ENCODE measurements around the gene HTRA3.
"Not testable (repeated sequence)": the region's sequence is repeated elsewhere in the genome, so short reads cannot be mapped to it uniquely, and the experiment has no call there.

Gene HTRA3

DNA sequence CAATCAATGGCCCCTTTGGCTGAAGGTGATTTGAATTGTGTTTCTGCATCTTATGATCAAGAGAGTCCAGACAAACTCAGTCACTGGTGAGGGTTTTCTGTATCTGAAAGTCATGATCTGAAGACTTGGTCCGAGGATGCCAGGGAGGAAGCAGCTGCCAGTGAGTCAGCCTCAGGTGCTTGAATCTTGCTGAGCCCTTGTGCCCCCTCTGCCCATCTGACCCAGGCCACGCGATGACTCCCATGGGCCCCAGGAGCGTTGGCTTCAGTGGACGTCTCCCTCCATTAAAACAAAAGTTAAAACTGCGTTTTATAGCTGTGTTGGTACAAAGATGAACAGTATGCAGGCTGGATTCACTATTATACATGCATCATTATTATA is 62.0 kb downstream of the HTRA3 start:
- DNase-seq: no peak

DNA sequence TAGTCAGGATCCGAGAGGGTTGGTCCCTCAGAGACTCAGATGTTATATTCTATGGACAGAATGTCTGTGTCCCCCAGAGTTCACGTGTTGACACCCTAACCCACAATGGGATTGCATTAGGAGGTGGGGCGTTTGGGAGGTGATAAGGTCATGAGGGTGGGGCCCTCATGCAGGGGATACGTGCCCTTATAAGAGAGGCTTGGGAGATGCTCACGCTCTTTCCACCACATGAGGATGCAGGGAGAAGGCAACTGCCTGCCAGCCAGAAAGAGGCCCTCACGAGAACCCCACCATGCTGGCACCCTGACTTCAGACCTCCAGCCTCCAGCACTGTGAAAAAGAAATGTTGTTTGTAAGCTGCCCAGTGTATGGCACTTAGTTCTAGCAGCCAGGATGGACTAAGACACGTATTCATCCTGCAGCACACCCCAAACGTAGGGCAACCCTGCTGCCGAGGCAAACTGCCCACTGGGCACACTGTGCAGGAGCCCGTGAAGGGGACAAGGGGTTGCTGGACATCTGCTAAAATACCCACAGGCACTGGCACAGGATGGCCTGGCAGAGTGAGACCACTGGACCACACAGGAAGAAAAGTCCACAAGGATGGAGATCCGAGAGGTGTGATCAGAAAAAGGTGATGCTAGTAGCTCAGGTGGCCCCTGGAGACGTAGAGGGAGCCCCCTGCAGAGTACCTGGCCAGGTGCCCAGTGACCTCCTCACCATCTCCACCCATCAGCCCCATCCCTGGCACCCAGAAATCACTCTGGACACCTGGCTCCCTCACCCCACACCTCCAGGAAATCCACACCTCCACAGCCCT is 62.7 kb downstream of the HTRA3 start:
- DNase-seq: no peak

DNA sequence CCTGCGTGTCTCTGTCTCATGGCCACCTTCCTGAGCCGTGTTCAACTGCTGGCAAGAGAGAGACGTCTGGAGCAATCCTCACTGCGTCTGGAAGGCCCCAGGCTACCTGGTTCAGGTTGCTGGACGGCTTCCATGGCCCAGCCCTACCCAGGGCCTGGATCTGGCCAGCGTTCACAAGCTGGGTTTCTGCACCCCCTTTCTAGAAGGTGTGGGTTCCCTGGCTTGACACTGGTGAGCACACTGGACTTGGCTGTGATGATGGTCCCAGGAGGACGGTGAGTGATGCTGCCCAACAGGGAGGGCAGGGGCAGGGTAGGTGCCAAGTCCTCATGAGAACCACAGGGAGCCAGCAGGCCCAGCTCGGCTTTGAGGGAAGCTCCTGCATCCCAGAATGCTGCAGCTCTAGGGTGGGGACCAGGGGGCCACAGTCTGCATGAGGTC is 63.4 kb downstream of the HTRA3 start:
- DNase-seq: no peak

DNA sequence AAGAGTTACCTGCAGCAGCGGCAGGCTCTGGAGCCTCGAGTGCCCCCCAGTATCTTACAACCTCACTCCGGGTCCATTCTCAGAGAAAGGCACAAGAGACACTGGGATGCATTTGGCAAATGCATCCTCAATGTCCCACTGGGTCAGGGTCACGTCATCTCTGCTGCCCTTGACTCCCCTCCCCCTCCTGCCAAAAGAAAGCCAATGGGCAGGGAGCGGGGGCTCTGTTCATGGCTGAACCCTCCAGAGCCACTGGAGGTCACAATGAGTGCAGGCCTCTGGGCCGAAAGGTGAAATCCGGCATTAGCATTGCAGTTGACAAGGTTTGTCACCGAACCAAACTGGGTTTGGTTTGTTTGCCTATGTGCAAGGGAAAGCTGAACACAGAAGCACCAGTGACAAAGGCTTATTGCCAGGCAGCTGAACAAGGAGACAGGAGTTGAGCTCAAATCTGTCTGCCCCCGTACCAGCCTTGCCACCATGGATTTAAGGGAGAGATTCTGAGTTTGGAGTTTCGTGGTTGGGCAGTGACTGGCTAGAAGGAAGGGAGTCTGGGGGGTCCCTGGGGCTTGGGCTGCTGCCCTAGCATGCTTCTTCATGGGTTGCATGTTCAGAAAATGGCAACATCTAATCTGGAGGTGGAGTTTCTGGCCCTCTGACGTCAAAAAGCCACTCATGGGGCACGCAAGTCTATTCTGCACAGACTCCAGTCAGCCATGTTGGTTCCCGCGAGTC is 64.3 kb downstream of the HTRA3 start:
- DNase-seq: no peak

DNA sequence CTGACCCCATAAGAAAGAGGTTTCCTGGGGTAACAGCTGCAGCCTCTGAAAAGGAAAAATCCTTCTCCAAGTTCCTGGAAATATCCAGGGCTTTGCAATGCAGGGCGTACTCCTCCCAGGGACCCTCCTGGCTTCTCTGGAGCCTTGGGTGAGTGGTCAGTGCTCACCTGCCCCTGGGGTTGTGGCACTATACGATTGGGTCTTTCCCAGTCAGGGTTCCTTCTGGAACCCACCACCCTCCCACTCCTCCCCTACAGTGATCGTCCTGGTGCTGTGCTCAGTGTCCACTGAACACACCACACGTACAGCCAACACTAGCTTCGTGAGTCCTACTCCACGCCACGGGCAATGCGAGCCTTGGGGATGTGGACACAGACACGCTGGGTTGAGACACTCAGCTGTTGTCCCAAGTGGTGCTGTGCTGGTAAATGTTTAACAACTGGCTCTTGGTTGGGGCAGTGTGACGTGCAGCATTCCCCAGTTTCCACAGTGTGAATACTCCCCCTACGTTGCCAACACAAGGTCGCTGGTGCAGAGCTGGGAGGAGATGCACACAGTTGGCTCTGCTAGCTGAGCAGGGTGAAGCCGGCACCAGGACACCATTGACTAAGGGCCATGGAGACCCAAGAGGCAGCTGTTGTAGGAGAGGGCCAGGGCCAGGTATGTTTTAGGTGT is 65.4 kb downstream of the HTRA3 start:
- DNase-seq: no peak

DNA sequence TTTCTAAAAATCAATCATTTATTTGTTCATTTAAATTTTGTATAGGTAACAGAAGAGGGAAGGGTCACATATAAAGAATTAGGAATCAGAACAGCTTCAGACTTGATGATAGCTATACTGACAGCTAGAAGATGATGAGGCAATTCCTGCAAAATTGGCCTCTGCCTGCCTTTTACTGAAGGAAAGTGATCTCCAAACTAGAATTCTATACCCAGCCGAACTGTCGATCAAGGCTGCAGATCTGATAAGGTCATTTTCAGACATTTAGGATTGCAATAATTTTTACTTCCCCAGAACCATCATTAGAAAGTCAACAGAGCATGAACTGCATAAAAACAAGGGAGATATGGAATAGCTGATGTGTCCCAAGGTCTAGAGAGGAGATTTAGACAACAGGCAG is 66.3 kb downstream of the HTRA3 start:
- no peak for DNase-seq

DNA sequence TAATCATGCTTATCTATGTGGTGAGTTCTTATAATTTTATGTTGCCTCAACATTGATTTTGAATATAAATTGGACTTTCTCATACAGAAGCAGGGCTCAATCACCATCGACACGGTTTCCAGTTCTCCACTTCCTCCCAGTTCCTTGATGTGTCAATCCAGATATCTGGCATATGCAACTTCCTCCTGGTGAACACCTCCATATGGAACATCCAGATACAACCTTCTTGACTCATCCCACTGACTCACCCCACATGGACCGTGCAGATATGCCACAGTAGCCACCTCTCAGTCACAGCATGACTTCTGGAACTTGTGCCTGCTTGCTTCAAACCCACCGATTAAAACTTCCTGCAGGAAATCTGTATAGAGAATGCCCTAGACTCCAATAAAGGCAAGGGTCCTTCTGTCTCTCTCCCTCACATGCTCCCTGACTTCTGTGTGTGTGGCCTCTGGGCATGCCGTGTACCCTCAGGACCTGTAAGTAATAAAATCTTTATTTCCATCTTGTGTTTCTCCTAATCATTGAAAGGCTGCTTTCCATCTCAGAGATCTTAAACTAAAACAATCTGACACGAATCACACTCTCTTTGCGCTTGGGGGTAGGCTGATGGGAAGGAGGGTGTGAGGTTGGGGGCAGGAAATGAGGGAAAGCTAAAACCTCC is 67.0 kb downstream of the HTRA3 start:
- no peak for DNase-seq

DNA sequence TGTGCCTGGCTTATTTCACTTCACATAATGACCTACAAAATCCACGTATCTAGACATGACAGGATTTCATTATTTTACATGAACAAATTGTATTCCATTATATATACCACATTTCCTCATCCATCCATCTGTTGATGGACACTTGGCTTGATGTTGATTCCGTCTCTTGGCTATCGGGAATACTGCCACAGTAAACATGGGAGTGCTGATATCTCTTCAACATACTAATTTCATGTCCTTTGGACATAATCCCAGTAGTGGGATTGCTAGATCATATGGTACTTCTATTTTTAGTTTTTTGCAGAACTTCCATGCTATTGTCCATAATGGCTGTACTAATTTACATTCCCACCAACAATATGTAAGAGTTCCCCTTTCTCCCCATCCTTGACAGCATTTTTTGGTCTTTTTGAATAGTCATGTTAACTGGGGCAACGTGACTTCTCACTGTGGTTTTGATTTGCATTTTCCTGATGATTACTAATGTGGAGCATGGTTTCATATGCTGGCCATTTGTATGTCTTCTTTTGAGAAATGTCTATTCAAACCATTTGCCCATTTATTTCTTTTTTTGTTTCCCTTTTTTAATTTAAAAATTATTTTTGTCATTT is 68.9 kb downstream of the HTRA3 start:
- no peak for DNase-seq

DNA sequence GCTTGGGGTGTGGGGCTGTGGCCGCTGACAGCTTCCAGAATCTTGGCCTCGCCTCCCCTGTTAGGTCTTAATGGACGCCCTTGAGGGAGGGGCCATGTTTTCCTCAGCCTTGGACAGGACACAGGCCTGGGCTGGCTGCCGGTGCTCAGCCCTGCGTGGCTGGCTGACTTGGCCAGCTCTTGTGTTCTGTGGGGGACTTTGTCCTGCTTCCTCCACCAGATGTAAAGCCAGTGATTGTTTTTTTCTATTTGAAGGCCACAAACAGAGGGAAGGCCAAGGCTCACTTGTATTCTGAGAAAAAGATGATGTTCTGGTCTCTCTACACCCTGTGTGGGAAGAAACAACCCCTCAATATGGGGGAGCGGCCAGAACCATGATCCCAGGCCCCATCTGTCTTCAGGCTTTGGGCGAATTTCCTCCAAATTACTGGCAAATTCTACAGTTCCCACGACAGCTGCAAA is 71.3 kb downstream of the HTRA3 start:
- no peak for DNase-seq

DNA sequence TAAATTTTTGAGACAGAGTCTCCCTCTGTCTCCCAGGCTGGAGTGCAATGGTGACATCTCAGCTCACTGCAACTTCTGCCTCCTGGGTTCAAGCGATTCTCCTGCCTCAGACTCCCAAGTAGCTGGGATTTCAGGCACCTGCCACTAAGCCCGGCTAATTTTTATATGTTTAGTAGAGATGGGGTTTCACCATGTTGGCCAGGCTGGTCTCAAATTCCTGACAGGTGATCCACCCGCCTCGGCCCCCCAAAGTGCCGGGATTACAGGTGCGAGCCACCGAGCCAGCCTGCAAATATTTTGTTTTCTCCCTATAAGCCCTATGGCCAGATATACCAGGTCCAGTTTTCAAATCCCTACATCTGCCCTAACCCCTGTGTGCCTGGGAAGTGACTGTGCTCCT is 71.7 kb downstream of the HTRA3 start:
- DNase-seq: not testable (repeated sequence)

DNA sequence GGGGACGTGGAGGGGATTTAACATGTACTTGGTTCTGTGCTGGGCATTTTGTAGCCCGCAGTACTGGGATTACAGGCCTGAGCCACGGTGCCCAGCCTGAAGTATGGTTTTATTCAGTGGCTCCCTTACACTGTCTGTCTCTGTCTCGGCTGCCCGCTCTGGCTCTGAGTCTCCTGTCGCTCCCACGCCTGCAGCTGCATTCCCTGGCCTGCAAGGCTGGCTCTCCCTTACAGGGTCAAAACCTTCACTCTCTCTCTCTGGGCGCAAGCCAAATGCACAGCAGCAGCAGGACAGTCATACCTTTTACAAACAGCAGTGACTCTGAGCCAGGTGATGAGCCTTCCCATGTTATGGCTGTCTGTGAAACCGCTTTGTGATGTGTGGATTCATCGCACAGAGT is 72.1 kb downstream of the HTRA3 start:
- no peak for DNase-seq

DNA sequence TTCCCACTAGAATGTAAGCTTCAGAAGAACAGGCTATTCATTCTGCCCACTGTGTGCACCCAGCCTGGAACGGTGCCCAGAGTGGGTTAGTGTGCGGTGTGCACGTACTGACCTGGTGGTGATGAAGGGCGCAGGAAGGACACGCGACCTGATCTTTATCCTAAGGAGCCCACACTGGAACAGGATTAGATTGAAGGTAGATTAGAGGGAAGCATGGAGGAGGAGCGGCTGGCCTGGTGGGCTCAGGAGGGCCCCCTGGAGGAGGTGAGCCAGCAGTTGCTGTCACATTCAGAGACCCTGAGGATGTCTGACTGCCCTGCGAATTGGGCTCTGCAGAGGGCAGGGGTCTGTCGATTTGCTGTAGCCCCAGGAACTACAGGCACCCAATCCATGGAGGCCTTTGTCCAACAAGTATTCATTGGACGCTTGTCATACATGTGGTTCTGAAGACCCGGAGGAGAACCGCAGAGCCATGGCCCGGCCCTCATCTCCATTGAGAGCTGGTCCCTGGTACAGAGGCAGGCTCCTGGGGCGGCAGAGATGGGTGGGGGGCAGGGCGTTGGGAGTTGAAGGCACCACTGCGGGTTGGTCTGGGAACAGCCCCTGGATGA is 73.2 kb downstream of the HTRA3 start:
- DNase-seq: no peak

DNA sequence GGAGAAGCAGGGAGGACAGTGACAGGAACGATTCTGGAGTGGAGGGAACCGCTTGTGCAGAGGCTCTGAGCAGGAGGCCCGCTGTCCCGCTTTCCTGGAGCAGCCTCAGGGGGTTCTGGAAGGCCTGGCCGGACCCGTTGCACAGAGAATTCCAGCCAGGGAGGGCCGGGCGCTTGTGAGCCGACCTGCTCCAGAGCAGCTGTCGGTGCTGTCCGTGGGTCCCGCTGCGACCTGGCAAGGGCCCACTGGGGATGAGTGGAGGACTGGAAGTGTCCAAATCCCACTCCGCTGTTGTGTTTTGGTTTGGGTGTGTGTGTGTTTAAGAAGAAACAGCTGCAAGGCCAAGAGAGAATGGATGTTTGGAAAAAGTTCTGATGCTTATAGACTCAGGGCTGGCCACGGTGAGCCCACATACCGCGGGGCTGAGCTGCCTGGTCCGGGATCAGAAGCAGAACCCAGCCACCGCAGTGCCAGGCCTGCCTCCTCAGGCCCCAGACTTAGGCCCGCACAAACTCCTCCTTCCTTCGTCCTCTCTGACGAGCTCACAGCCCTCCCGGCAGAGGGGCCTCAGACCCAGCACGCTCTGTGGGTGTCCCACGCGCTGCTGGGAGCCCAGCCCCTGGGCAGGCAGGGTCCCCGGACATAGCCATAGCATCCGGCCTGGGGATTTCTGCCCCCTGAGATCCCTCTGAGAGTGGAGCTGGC is 73.9 kb downstream of the HTRA3 start:
- DNase-seq: no peak

DNA sequence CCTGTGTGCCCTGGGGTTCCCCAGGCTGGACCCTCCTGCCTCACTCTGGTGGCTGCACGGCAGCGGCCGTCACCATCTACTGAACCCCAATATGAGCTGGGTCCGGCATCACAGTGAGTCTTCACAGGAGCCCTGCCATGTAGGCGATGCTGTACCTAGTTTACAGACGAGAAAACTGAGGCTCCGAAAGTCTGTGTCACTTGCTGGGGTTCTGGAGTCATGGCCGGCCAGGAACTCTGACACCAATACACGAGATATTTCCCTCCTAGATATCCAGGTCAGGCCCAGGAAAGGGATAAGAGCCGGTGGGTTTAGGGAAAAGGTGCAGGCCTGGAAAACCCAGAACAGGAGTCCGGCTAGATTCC is 74.4 kb downstream of the HTRA3 start:
- DNase-seq: no peak

DNA sequence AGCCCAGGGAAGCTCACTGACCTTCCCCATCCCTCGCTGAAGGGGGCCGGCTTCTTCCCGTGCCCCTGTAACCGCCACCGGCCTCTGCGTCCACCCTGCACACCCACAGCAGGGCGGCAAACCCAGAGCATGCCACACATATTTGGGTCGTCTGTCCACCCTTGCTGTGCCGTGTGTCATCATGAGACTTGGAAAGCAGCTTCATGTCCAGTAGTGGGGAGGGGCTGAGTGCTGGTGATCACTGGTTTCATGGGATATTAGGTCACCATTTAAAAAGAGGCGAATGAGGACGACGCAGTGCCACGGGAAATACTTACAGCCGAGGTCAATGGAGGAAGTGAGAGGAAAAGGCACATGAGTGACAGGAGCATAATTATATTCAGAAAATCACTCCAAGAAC is 74.8 kb downstream of the HTRA3 start:
- DNase-seq: no peak

DNA sequence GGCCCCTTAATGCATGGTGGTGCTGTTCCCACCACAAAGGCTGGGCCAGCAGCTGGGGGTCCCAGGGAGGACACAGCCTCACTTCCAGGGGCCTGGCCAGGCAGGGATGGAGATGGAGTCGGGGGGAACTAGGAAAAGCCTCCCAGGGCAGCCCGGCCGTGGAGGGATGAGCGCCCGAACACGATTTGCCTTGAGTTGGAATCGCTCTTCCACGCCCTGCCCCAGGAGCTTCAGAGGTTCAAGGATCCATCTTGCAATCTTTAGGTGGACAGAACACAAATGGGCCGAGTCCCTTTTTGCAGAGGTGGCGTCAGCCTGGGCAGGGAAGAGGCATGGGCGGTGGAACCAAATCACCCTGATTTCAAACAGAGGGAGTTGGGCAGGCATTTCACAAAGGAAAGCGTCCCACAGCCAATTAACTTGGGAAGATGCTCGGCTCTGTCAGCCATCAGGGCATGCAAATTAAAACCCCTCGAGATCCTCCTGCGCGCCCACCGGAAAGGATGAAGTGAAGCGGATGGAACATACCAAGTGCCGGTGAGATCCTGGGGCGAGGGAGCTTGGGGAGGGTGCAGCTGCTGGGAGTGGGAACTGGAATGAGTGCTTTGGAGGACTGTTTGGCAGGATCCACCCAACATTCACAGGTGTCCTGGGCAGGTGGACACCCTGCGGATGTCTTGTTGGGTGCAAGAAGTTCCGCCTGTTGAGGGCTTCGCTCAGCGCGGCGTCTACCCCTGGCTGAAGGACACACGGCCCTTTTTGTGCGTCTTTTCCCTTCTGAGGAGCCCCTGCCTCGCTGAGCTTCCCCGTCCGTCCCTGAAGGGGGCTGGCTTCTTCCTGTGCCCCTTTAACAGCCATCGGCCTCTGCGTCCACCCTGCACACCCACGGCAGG is 75.7 kb downstream of the HTRA3 start:
- no peak for DNase-seq

DNA sequence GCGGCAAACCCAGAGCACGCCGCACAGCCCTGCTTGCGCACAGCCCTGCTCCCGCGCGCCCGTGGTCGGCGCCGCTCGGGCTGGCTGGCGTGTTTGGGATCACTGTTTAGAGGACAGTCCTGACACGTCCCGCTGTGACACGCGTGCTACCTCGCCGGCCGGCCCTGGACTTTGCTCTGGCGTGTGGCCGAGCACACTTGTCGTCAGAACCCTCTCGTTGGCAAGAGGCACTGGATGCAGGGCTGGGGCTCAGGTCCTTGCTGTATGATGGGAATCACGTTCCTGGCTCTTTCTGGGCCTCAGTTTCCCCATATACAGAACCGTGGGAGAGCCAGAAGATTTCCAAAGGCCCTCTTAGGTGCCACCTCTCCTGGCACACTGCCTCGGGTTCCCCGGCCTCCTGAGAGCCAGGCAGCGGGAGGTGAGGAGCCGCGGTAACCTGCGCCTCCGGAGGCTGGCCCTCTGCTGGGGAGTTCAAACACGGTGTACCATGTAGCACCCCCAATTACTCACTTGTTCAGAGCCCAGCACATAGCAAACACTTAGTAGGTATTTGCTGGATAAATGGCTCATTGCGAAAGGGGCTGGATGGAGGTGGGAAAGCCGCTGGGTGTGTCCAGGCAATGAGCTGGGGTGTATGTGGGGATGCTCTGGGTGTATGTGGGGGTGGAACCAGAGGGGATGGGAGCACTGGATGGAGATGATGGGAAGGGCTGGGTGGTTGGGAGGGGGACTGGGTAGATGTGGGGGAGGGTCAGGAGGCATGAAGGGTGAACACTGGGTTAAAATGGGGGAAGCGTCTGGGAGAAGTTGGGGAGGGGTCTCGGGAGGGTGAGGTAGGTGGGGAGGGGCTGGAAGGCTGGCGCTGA is 76.6 kb downstream of the HTRA3 start:
- DNase-seq: no peak

DNA sequence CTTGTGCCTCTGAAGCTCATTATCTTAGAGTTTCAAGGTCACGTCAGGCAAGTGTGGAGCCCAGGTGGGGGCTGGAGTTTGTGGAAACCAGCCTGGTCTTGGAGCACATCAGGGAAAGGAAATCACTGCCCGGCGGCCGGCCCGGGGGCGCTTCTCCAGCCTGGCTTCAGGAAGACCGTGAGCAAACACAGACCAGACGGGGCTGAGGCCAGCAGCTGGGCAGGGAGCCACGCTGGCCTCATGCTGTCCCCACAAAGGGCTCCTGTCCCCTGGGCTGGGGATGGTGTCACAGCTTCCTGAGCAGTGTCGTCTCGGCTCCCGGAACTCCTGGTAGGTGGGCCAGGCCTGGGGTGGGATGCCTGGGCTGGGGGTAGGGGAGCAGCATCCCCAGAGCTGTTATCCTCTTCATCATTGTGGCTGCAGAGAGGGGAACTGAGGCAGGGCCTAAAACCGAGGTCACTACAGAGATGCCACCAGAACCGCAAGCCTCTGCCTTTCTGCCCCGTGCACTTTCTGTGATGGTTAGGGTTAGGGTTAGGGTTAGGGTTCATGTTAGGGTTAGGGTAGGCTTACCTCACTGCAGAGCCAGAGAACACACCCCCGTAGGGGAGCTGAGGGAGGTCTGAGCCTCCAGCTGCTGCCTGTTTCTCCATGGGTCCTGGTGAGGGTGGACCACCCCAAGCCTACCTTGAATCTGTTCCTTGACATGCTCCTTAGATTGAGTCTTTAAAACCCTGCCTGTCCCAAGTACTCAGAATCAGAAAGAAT is 77.5 kb downstream of the HTRA3 start:
- no peak for DNase-seq

DNA sequence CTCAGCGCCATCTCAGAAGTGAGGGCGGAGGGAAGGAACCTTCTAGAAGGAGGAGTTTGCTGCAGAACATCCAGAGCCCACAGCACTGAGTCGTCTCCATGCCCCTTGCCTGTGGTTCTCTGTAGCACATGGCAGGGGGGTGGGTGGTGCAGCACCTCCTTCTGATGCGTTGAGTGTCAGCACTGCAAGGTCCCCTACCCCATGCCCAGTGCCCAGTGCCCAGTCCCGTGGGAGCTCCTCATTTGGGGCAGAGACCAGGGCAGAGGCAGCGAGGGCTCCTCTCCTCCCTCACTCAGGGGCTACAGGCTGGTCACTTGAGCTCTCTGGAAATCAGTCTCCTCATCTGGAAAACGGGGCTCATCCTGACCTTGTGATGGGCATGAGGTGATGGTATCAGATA is 78.1 kb downstream of the HTRA3 start:
- no peak for DNase-seq

All from NCI-H1694 (cell line).